Activated CD4-positive, alpha-beta T cell treated with anti-CD3 and anti-CD28 coated beads, Interleukin-2, Interleukin-6, amounts not matched to agents 100 ng/mL and 50 ng/mL, durations not matched to agents 16 hours and 8 hours (primary cell): ENCODE measurements around the gene MYBPC1.
"Not testable (repeated sequence)": the region's sequence is repeated elsewhere in the genome, so short reads cannot be mapped to it uniquely, and the experiment has no call there.

ENCODE experiments used
- DNase-seq: peaks from one replicate; pipeline ENCODE4 v3.0.0-alpha.2; 2020

Gene MYBPC1

GRCh38 chr12:101607894-101608293 is 13.1 kb downstream of the MYBPC1 start:
- no peak for DNase-seq

GRCh38 chr12:101608301-101609133 is 13.7 kb downstream of the MYBPC1 start:
- DNase-seq, result no peak

- DNase-seq, result no peak
Measured at GRCh38 chr12:101609198-101609597, 14.4 kb downstream of the MYBPC1 start.

- no peak for DNase-seq
Measured at GRCh38 chr12:101612160-101612916, 17.6 kb downstream of the MYBPC1 start.

- DNase-seq, result peak; percentile 38
Measured at GRCh38 chr12:101616027-101616494, 21.3 kb downstream of the MYBPC1 start.

- DNase-seq, result peak; percentile 8
Measured at GRCh38 chr12:101619026-101619786, 24.4 kb downstream of the MYBPC1 start.

GRCh38 chr12:101619858-101620761 is 25.3 kb downstream of the MYBPC1 start:
- DNase-seq, result no peak

GRCh38 chr12:101620762-101621133 is 26.0 kb downstream of the MYBPC1 start:
- no peak for DNase-seq

GRCh38 chr12:101628676-101629075 is 33.9 kb downstream of the MYBPC1 start:
- DNase-seq, result no peak

- peak; percentile 56 for DNase-seq
Measured at GRCh38 chr12:101634724-101635123, 40.0 kb downstream of the MYBPC1 start.

GRCh38 chr12:101637936-101638335 is 43.2 kb downstream of the MYBPC1 start:
- DNase-seq, result no peak

- DNase-seq, result no peak
Measured at GRCh38 chr12:101642115-101643067, 47.6 kb downstream of the MYBPC1 start.

GRCh38 chr12:101647711-101648110 is 52.9 kb downstream of the MYBPC1 start:
- DNase-seq, result no peak

GRCh38 chr12:101648195-101648594 is 53.4 kb downstream of the MYBPC1 start:
- no peak for DNase-seq

- DNase-seq, result no peak
Measured at GRCh38 chr12:101650346-101651117, 55.8 kb downstream of the MYBPC1 start.

- DNase-seq, result no peak
Measured at GRCh38 chr12:101653030-101653429, 58.3 kb downstream of the MYBPC1 start.

- no peak for DNase-seq
Measured at GRCh38 chr12:101653503-101653902, 58.7 kb downstream of the MYBPC1 start.

- DNase-seq, result no peak
Measured at GRCh38 chr12:101654442-101654841, 59.7 kb downstream of the MYBPC1 start.

GRCh38 chr12:101655393-101655792 is 60.6 kb downstream of the MYBPC1 start:
- no peak for DNase-seq

- not testable (repeated sequence) for DNase-seq
Measured at GRCh38 chr12:101660662-101661061, 65.9 kb downstream of the MYBPC1 start.
